Caco-2 (cell line): Measurements from ENCODE around the gene EMX1. TPM values are rescaled to one million over a fixed set of nuclear protein-coding genes. Genes with fewer than 3 reads are reported as not detected.

Experiments used
- BruUV-seq: library from RNA; stranded (reverse); fragments of 400-500 nt; replicated peaks from 2 replicates; lab custom pipeline; 2021; lab: Mats Ljungman, UMichigan
- CTCF ChIA-PET: fragments of 300-600 bp; sonication (Branson Sonifier 250); formaldehyde crosslinking; loops from one replicate; lab custom pipeline; 2022; ENCODE audit warnings: antibody characterized with exemption; lab: Charles Lee
- POLR2A ChIA-PET: fragments of 300-600 bp; sonication (Branson Sonifier 250); formaldehyde crosslinking; loops from one replicate; lab custom pipeline; 2022; ENCODE audit warnings: antibody characterized with exemption; lab: Charles Lee
- DNase-seq, 2 experiments: peaks; one replicate each; pipeline versions ENCODE4 v3.0.0 to v3.0.0-alpha.2; 2020 to 2022
- H3K27me3 ChIP-seq: replicated peaks from 2 replicates; pipeline ENCODE4 v1.6.0; 2011; ENCODE audit warnings: low read length; ENCODE audit not compliant: control insufficient read depth, insufficient read depth
- H3K36me3 ChIP-seq: 2 replicates; pipeline ENCODE4 v1.5.1; 2011; ENCODE audit warnings: low read length; ENCODE audit not compliant: control insufficient read depth, insufficient read depth
- H3K4me1 ChIP-seq: fragments of 250-450 bp; sonication (Bioruptor Pico); 2 replicates; pipeline ENCODE4 v1.5.1; 2020; ENCODE audit warnings: mild to moderate bottlenecking
- H3K4me3 ChIP-seq: 2 replicates; pipeline ENCODE4 v1.5.1; 2011; ENCODE audit warnings: low read depth, mild to moderate bottlenecking, control low read depth, low read length
- H3K9me3 ChIP-seq: fragments of 250-450 bp; sonication (Bioruptor Pico); 2 replicates; pipeline ENCODE4 v1.5.1; 2020; ENCODE audit warnings: mild to moderate bottlenecking, moderate library complexity
- H3K27ac Mint-ChIP-seq: one replicate; pipeline ENCODE4 v1.8.0; 2022; ENCODE audit warnings: mixed read lengths; ENCODE audit not compliant: unreplicated experiment
- H3K27me3 Mint-ChIP-seq: one replicate; pipeline ENCODE4 v1.8.0; 2022; ENCODE audit warnings: mixed read lengths; ENCODE audit not compliant: insufficient read depth, unreplicated experiment
- H3K36me3 Mint-ChIP-seq: one replicate; pipeline ENCODE4 v1.8.0; 2022; ENCODE audit warnings: mild to moderate bottlenecking, mixed read lengths; ENCODE audit not compliant: insufficient read depth, unreplicated experiment
- H3K4me1 Mint-ChIP-seq: one replicate; pipeline ENCODE4 v1.8.0; 2022; ENCODE audit warnings: low read depth, mixed read lengths; ENCODE audit not compliant: unreplicated experiment
- H3K4me3 Mint-ChIP-seq: one replicate; pipeline ENCODE4 v1.8.0; 2022; ENCODE audit warnings: mild to moderate bottlenecking, moderate library complexity, mixed read lengths; ENCODE audit not compliant: unreplicated experiment
- H3K9me3 Mint-ChIP-seq: one replicate; pipeline ENCODE4 v1.8.0; 2022; ENCODE audit warnings: mixed read lengths; ENCODE audit not compliant: unreplicated experiment
- intact Hi-C: fragments of 100-400 bp; cut with micrococcal nuclease; formaldehyde crosslinking; loops from one replicate; pipeline ENCODE4 v1.10.0; 2022; ENCODE audit not compliant: unreplicated experiment
- total RNA-seq: library from RNA; stranded (reverse); gene quantifications from 2 replicates; pipeline ENCODE4 v1.2.3, GENCODE V29; 2022
- TF ChIP-seq, protein P1 (sequence below), 2 experiments: fragments of 200-600 bp in 1 of 2; IDR thresholded peaks; 1 replicate in 1 of 2; 2 replicates in 1 of 2; pipeline versions ENCODE4 v1.5.1 to v1.8.0; 2011 to 2022; ENCODE audit warnings: antibody characterized with exemption in 1 of 2, control low read depth in 1 of 2, inconsistent platforms in 1 of 2, low read depth in 1 of 2, low read length in 1 of 2, mild to moderate bottlenecking in 1 of 2, moderate library complexity in 1 of 2; ENCODE audit not compliant: insufficient read depth in 1 of 2, severe bottlenecking in 1 of 2, unreplicated experiment in 1 of 2

EMX1 gene
- total RNA-seq, 1 experiment from 2014 or later = 3.6 TPM

DNA sequence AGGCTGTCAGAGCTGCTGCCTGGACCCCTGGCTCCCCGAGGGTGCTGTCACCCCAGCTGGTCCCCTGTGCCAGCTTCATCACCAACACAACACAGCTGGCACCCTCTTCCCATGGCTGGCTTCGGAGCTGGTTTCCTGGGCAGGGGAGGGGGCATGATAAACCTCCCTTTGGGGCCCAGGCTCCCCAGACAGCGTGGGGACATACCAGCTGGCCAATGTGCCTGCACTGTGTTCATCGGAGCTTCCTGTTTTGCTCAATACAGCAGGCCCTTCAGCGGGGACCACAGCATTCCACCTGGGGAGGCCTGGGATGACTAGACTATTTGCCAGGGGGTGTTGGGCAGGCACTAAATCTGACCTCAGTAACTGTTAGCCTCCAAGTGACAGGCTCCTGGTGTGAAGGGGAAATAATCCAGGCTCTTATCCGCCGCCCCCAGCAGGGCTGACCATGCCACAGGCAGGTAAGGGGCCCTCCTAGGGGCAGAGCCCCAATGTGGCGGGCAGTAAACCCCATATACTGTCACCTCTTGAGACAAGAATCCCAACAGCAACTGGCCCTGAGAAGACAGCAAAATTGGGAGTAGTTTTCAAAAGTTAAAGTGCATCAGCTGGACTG is 44.6 kb downstream of the EMX1 start:
- Mint-ChIP-seq H3K27ac (no peak overlapping the region), H3K4me1 (no peaks in the 10 kb centered on the region), H3K4me3 (no peak overlapping the region), H3K27me3 (no peaks in the 10 kb centered on the region), H3K9me3 (no peaks in the 10 kb centered on the region), H3K36me3 (no peaks in the 10 kb centered on the region)
- CTCF ChIA-PET = no interaction called here
- TF ChIP-seq, protein P1, sequence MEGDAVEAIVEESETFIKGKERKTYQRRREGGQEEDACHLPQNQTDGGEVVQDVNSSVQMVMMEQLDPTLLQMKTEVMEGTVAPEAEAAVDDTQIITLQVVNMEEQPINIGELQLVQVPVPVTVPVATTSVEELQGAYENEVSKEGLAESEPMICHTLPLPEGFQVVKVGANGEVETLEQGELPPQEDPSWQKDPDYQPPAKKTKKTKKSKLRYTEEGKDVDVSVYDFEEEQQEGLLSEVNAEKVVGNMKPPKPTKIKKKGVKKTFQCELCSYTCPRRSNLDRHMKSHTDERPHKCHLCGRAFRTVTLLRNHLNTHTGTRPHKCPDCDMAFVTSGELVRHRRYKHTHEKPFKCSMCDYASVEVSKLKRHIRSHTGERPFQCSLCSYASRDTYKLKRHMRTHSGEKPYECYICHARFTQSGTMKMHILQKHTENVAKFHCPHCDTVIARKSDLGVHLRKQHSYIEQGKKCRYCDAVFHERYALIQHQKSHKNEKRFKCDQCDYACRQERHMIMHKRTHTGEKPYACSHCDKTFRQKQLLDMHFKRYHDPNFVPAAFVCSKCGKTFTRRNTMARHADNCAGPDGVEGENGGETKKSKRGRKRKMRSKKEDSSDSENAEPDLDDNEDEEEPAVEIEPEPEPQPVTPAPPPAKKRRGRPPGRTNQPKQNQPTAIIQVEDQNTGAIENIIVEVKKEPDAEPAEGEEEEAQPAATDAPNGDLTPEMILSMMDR (IDR thresholded peaks at IDR 0.05; ENCODE audit: insufficient read depth in 1 of 2, low read depth in 1 of 2, low read length in 1 of 2, severe bottlenecking in 1 of 2, unreplicated experiment in 1 of 2) = no peak
- BruUV-seq = no TSS peak
- DNase-seq = no peak
- no peaks in the 10 kb centered on the region for H3K9me3 ChIP-seq
- H3K36me3 ChIP-seq = no peaks in the 10 kb centered on the region
- no peak overlapping the region for H3K4me3 ChIP-seq
- POLR2A ChIA-PET = no interaction called here
- intact Hi-C loops = no loop called here
- H3K4me1 ChIP-seq = no peaks in the 10 kb centered on the region
- H3K27me3 ChIP-seq = no peaks in the 10 kb centered on the region

DNA sequence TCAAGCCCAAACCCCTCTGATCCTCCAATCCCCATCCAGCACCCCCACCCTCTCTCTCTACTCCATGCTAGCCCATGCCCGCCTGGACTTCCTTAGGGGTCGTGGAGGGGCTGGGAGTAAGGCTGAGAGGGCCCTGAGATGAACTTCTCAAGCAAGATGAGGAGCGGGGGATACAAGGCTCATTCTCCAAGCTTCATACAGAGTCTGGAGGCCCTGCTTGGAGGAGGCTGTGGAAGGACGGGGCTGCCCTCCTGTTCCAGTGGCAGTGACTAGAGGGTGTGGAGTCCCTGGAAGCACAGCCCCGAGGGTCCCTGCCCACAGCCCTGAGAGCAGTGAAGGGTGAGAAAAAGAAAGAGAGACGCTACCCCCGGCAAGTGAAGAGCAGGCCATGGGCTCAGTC is 45.6 kb downstream of the EMX1 start:
- Histone ChIP-seq H3K36me3 (no peaks in the 10 kb centered on the region), H3K4me3 (no peak overlapping the region), H3K4me1 (no peaks in the 10 kb centered on the region), H3K9me3 (no peaks in the 10 kb centered on the region), H3K27me3 (no peaks in the 10 kb centered on the region)
- Mint-ChIP-seq H3K4me3 (no peak overlapping the region), H3K27me3 (no peaks in the 10 kb centered on the region), H3K27ac (no peak overlapping the region), H3K36me3 (no peaks in the 10 kb centered on the region), H3K4me1 (no peaks in the 10 kb centered on the region), H3K9me3 (no peaks in the 10 kb centered on the region)
- POLR2A ChIA-PET = no interaction called here
- CTCF ChIA-PET = no interaction called here
- no peak for DNase-seq
- no TSS peak for BruUV-seq
- TF ChIP-seq, protein P1 (IDR thresholded peaks at IDR 0.05; ENCODE audit: insufficient read depth in 1 of 2, low read depth in 1 of 2, low read length in 1 of 2, severe bottlenecking in 1 of 2, unreplicated experiment in 1 of 2) = no peak
- intact Hi-C loops = no loop called here

DNA sequence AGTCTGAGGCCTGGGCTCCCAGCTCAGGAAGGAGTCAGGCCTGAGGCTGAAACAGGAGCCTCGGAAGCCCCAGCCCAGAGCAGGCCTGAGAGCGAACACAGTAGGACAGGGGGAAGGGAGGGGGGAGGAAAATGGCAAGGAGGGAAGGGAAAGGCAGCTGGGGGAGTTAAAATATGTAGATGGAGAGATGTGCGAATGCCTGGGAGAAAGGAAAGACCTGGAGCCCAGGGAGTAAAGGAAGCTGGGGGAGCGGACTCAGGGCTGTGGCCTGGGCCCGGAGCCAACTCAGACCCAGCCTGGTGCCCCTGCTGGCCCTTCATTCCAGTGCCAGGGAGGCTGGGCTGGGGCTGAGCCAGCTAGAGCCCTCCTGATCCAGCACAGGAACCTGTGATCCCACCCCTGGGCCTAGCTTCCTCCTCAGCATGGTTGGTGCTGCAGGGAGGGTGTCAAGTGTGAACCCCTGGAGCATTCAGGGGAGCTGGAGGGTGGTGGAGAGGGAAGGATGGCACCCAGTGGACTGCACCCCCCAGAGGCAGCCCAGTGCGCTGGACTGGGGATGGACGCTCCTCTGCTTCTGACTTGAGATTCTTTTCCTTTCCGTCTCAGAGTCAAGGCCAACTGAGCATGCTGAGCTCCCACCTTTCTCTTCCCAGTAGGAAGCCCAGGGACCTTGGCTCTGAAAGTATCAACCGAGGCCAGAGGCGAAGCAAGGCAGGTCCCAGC is 46.3 kb downstream of the EMX1 start:
- TF ChIP-seq, protein P1 (IDR thresholded peaks at IDR 0.05; ENCODE audit: insufficient read depth in 1 of 2, low read depth in 1 of 2, low read length in 1 of 2, severe bottlenecking in 1 of 2, unreplicated experiment in 1 of 2) = no peak
- Mint-ChIP-seq H3K4me3 (no peak overlapping the region), H3K27ac (no peak overlapping the region), H3K27me3 (no peaks in the 10 kb centered on the region), H3K9me3 (no peaks in the 10 kb centered on the region), H3K4me1 (no peaks in the 10 kb centered on the region), H3K36me3 (no peaks in the 10 kb centered on the region)
- DNase-seq = no peak
- no peaks in the 10 kb centered on the region for H3K9me3 ChIP-seq
- no peaks in the 10 kb centered on the region for H3K36me3 ChIP-seq
- H3K27me3 ChIP-seq = no peaks in the 10 kb centered on the region
- H3K4me1 ChIP-seq = no peaks in the 10 kb centered on the region
- ChIA-PET POLR2A (no interaction called here), CTCF (no interaction called here)
- no peak overlapping the region for H3K4me3 ChIP-seq
- intact Hi-C loops = no loop called here
- no TSS peak for BruUV-seq
